Measurements from ENCODE around the gene RMND5A.
A peak's percentile ranks its signal among the peaks of the same experiment; 100 is the strongest.

The RMND5A gene, protein sequence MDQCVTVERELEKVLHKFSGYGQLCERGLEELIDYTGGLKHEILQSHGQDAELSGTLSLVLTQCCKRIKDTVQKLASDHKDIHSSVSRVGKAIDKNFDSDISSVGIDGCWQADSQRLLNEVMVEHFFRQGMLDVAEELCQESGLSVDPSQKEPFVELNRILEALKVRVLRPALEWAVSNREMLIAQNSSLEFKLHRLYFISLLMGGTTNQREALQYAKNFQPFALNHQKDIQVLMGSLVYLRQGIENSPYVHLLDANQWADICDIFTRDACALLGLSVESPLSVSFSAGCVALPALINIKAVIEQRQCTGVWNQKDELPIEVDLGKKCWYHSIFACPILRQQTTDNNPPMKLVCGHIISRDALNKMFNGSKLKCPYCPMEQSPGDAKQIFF

DNA sequence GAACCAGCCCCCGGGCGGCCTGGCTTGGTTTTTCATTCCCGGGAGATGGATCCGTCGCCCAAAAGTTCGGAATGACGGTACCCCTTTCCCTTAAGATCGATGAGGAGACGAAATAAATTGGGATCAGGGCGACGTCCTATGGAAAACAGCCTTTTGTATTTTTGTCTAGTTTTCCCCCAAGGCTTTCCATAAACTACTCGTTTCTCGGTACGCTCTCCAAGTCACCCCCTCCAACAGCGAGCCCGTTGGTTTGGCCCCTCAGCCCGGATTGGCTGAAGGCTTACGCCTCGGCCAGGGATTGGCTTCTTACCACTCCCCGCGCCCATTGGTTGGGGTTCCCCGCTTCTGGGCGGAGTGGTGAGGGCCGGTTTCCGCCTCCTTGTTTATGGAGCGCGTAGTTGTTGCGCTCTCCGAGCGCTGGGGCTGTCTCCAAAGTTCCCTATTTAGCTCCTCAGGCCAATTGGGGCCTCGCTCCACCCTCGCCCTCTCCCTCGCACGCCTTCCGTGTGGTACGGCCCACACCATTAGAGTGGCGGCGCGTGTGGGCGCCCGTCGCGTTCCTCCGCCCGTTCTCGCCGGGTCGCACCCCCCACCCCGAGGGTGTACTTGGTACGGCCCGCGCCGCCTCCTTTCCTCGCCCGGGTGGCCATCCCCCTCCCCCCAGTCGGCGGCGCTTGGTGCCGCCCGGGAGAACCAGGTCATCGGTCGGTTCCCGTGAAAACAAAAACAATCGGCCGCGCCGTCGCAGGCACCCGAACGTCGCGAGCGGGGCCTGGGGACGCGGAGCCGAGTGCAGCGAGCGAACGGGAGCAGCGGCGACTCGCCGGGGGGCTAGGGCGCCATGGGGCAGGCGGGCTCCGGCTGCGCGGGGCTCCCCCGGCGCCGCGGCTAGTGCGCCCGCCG is at the start of gene RMND5A:
RMND5A (plus strand) TSS at position 655 of the 903 bp plus-strand sequence. CDS start 377 bp downstream, outside the sequence.
- peak; percentile 85 to 88 for DNase-seq (ENCODE audit: low read depth in 1 of 2, low spot score in 1 of 2)

DNA sequence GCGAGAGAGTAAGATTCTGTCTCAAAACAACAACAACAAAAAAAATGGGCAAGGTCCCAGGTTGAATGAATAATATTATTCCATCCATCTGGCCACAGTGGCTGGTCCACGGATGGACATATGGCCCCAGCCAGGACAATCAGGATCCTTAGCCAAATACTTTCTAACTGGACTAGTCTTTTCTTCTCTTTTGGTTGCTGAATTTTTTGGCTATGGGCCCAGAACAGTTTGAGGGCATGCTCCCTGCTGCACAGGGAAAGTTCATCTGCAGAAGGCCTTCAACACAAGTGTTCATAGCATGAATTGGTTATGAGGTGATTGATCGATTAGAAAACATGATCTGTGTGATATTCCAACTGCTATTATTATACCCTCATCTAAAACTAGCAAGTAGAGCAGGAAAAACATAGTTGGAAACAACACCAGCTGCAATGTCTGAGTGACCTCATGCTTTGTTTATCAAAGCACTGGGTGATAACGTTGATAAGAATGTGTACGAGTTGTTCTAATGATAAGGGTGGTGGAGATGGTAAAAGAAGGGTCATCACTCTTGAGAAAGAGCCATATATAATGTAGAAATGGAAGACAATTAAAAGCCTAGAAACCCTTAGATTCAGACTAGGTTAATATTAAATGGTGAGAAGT is 48.6 kb upstream of the RMND5A start:
- no peak for DNase-seq (ENCODE audit: low read depth in 1 of 2, low spot score in 1 of 2)

DNA sequence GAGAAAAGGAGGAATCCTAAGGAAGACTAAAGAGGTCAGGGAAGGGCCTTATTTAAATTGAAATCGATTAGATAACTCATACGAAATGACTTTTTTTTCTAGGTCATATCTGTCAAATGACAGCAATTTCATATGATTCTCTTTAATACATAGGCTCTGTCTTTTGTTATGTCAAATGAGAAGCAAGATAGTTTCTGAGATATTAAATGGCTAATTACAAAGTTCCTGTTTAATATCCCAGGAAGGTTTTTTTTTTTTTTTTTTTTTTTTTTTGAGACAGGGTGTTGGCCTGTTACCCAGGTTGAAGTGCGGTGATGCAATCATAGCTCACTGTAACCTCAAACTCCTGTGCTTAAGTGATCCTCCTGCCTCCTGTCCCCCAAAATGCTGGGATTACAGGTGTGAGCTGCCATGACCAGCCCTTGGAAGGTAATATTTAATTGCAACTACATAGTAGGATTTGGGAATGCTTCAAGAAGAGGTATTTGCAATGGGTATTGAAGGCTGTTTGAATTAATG is 48.0 kb upstream of the RMND5A start:
- no peak for DNase-seq (ENCODE audit: low read depth in 1 of 2, low spot score in 1 of 2)

DNA sequence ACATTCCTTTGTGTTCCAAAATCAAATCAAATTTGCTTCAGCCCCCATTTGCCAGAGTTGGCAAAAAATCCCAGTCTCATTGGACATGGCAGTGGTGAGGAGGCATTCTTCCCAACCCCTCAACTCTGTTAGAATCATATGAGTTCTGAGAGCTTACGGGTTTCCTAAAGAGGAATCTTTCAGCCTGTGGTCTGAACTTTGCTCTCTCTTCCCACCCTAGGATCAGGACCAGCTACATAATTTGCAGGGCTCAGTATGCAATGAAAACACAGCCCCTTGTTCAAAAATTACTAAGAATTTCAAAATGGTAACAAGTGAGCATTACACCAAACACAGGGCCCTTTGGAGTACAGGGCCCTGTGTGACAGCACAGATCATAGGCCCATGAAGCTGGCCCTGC is 47.1 kb upstream of the RMND5A start:
- DNase-seq (ENCODE audit: low read depth in 1 of 2, low spot score in 1 of 2): no peak

DNA sequence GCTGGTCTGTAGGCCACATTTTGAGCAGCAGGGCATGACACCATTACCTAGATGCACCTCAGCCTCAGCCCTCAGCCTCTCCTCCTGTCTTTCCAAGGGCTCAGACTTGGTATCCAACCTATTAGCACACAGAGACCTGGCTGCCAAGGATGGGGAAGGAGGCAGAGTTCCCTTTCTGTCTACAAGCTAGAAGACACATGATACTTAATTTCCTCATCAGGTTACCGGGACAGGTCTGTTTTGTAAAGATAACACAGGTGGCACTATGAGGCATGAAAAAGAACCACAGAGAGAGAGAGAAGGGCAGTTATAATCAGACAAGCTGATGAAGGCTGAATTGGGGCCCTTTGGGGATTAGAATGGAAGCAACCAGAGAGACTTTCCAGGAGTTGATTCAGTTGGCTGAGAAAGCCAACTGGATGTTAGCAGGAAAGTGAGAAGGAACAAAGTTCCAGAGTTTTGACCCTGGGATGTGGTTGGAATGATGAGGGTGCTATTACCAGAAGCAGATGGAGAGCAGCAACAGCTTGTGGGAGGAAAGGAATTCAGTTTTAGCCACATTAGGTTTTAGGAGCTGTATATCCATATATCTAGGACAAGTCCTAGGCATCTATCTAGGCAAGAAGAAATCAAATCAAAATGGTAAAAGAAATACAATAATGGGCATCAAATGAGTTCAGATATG is 46.0 kb upstream of the RMND5A start:
- no peak for DNase-seq (ENCODE audit: low read depth in 1 of 2, low spot score in 1 of 2)

DNA sequence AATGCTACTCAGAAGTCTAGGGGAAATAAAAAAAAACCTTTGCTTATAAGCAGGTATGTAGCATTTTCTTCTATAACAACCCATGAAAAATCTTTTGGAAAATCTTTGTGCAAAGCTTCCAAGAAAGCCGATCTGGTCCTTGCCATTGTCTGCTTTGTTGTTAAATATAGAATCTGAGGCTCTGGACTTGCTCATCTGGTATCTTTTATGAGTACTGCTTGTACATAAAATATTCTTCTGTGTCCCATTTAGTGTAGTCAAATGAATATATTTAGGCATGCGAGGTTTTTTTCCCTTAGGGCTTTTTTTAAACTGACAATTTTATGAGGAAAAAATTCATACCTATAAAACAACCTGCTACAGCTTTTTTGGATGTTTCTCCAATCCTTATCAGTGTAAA is 45.0 kb upstream of the RMND5A start:
- no peak for DNase-seq (ENCODE audit: low read depth in 1 of 2, low spot score in 1 of 2)

DNA sequence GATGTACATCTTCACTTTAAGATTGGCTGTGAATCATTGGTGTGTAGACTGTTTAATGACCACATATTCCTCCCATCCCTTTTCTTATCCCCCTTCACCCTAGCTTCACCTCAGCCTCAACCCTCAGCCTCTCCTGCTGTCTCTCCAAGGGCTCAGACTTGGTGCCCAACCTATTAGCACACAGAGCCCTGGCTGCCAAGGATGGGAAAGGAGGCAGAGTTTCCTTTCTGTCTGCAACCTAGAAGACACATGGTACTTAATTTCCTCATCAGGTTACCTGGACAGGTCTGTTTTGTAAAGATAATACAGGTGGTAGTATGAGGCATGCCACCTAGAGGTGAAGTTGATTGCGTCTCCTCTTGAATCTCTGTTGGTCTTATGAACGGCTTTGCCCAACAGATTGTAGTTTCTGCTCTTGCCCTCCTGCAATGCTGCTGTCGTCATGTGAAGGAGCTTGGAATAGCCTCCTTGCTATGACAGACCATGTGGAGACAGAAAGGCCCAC is 44.5 kb upstream of the RMND5A start:
- no peak for DNase-seq (ENCODE audit: low read depth in 1 of 2, low spot score in 1 of 2)

DNA sequence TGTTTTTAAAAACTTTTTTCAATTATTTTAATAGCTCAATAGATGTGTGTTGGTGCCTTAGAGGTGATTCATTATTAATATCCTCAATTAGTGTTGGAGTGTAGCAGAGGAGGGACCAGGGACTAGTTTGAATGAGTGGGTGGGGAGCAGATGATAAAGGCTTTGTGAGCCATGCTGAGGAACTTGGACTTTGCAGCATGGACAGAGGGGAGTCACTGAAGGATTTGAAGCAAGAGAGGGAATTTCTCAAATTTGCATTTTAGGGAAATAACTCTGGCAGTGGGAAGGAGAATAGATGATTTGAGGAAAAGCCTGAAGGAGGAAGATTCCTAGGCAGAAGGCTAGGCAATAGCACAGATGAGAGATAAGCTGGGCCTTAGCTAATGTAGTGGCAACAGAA is 42.3 kb upstream of the RMND5A start:
- no peak for DNase-seq (ENCODE audit: low read depth in 1 of 2, low spot score in 1 of 2)

DNA sequence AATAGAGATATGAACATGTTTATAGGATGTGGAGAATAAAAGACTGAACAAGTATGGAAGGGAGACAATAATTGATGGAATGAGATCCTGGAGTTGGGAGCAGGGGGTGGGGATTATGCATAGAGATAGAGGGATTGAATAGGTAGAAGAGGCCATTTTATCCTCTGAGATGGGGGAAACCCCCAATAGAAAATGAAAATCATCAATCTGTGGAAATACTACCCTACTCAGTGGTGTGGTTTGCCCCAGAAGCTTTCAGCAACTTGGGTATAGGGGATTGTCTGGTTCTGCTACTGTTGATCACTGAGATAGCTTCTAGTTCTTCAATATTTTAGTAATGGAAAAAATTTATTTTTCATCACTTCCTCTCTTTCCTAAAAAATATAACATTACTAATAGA is 41.1 kb upstream of the RMND5A start:
- no peak for DNase-seq (ENCODE audit: low read depth in 1 of 2, low spot score in 1 of 2)

DNA sequence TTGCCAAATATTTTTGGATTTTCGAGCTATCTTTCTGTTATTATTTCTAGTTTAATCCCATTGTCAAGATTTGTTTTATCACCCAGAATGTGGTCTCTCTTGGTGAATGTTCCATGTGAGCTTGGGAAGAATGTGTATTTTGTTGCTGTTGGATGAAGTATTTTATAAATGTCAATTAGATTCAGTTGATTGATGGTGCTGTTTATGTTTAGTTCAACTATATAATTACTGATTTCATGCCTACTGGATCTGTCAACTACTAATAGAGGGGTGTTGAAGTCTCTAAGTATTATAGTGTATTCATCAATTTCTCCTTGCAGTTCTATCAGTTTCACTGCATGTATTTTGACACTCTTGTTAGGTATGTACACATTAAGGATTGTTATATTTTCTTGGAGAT is 34.7 kb upstream of the RMND5A start:
- DNase-seq (ENCODE audit: low read depth in 1 of 2, low spot score in 1 of 2): no peak

DNA sequence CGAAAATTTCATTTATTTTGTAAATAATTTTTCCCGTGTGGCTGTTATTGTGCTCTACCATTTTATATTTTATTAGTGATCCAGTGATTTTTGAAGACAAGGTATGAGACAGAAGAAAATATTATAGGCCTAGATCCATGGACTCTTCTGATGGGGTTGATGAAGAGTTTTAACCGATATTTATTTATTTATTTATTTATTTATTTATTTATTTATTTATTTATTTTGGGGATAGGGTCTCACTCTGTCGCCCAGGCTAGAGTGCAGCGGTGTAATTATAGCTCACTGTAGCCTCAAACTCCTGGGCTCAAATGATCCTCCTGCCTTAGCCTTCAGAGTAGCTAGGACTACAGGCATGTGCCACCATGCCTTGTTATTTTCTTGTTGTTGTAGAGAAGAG is 33.6 kb upstream of the RMND5A start:
- DNase-seq (ENCODE audit: low read depth in 1 of 2, low spot score in 1 of 2): no peak

DNA sequence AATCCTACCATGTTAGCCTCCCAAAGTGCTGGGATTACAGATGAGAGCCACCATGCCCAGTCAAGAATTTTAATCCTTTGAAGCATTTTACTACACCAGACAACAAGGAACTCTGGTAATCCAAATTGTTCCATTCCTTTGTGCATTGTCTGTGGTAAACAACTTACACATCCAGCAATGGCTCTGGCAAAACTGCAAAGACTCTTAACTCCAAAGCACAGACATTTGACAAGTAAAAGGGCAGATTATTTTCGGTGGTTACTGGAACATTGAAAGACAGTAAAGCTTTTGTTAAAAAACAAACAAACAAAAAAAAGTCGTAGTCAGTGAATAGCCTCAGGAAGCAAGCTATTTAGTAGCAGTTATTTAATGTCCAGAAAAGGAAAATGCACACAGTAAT is 33.2 kb upstream of the RMND5A start:
- DNase-seq (ENCODE audit: low read depth in 1 of 2, low spot score in 1 of 2): no peak

DNA sequence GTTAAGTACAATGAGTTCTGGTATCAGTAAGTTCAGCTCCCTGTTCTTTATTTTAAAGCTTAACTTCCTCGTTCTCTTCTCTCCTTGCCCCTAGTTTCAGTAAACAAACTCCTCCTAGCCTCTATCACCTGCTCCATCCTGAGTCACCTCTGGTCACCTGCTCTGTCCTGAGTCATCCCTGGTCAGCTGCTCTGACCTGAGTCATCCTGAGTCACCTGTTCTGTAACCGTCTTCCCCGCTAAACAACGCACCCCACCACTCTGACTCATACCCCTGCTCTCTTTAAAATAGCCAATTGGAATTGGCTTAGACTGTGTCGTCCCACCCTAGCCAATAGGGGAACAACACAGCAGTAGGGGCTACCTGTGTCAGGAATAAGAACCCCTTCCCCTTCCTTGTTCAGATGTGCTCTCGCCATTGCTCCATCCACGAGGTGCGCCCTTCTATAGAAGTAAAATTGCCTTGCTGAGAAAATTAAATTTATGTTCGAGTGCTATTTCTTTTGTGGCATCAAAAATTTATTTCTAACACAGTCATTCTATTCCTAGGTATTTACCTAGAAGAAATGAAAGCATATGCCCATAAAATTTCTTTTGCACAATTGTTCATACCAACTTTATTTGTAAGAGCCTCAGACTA is 24.9 kb upstream of the RMND5A start:
- DNase-seq (ENCODE audit: low read depth in 1 of 2, low spot score in 1 of 2): no peak

DNA sequence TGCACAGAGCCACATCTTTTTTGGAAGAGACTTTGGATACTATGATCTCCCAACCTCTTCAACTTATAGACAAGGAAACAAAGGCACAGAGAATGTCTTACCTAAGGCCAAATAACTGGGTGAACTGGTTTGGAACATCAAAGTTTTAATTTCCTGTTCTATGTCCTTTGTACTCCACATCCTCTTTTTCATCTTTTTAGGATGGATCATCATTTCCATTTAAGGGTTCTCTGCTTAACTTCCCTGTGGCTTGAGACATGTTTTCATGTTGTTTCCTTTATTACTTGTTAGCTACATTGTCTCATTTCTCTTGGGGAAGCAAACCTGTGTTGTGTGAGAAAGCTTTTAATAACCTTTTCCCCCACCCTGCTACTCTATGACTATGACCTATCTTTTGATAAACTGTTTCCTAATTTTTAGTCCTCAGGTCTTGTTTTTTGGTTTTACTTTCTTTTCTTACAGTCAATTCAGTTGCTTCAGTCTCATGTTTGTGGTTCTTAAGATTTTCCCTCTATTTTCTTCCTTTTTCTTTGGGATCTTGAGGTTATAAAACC is 22.5 kb upstream of the RMND5A start:
- DNase-seq (ENCODE audit: low read depth in 1 of 2, low spot score in 1 of 2): no peak

DNA sequence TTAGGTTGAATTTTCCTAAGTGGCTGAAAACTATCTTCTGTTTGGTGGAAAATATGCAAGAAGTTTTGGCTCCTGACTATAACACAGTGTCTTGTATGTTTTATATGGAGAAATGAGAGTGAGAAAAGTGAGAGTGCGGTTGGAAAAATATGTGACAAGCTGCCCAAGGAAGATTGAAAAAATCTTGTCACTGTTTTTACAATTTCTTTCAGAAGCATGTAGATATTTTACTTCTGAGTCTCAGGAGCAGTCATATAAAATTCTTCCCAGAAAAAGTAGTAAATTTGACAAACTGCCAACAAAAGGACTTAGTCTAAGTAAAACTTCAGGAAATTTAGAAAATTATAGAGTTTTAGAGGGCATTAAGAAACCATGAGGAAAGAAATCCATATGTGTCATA is 19.4 kb upstream of the RMND5A start:
- no peak for DNase-seq (ENCODE audit: low read depth in 1 of 2, low spot score in 1 of 2)

DNA sequence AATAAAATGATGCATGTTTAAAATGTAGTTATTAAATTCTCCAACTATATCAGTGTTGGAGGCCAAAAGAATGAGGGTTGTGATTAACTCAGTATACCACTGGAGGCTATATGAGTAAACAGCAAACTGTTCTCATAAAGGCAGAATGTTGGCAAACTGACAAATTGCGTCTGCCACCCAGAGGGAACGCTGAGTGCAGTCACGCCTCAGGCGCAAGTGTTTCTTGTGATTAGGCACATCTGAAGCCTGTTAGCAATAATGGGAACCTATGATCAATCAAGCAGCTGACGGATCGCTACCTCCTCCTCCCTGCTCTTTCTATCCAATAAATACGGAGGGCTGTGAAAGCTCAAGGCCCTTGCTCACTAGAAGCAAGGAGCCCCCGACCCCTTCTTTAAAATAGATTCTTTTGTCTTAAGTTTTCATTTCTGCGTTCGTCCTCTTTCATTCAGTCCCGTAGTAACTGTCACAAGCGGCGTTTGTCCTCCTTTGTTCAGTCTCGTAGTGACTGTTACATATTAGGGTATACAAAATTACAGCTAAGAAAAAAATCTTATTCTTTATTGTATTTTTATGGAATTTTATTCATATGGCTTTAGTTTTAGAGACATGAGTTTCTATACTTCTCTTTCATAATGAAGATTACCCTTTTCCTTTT is 16.3 kb upstream of the RMND5A start:
- DNase-seq (ENCODE audit: low read depth in 1 of 2, low spot score in 1 of 2): no peak

DNA sequence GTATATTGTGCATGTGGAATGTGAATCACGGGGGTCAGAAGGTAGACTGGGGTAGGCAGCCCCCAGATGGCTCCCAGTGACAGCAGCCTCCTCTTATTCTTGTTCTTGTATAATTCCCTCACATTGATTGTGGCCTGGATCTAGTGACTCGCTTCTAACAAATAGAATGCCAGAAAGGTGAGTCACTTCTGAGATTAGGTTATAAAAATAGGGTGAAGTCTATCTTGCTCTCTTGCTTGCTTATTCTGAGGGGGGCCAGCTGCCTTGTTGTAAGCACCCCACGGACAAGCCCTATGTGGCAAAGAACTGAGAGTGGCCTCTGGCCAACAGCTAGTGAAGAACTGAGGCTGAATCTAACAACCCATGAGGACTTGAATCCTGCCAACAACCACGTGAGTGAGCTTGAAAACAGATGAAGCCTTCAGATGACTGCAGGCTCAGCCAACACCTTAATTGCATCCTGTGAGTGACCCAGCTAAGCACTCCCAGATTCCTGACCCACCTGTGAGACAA is 15.6 kb upstream of the RMND5A start:
- no peak for DNase-seq (ENCODE audit: low read depth in 1 of 2, low spot score in 1 of 2)

DNA sequence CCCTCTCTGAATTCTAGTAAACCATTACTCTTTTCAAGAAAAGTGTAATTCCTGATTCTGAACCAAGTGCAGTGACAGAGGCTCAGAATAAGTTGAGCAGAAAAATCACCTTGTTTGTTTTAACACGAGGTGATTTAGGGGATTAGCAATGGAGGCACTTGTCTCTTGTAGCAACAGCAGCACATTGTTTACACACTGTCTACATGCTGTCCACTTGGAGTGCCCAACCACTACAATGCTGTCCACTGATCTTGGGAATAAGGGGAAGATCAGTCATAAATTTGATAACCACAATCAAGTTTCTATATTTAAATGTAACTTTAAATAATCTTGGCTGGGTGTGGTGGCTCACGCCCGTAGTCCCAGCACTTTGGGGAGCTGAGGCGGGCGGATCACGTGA is 13.9 kb upstream of the RMND5A start:
- no peak for DNase-seq (ENCODE audit: low read depth in 1 of 2, low spot score in 1 of 2)

DNA sequence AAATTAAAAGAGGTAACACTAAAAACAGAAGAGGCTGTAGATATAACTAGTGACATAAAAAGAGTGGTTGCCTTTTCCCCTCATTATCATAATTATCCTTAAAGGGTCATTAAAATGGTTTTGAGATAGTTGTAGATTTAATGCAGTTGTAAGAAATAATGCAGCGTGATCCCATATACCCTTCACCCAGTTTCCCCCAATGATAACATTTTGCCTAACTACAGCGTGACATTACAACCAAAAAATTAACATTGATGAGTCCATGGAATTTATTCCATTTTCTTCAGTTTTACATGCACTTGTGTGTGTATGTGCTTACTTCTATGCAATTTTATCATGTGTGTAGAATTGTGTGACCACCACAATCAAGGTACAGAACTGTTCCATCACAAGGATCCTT is 13.2 kb upstream of the RMND5A start:
- DNase-seq (ENCODE audit: low read depth in 1 of 2, low spot score in 1 of 2): no peak

Data from activated CD4-positive, alpha-beta T cell treated with anti-CD3 and anti-CD28 coated beads, Interleukin-2, amount 50 U/mL, for 24 hours (primary cell).